ENCODE results near the gene MYCBP.

- TF ChIP-seq POLR2A (IDR thresholded peaks at IDR 0.05; ENCODE audit: low read length) (no peak), GATA1 (IDR thresholded peaks at IDR 0.05; ENCODE audit: low read depth, low read length) (no peak)
These were observed 23.0 kb upstream of the MYCBP start for GRCh38 chr1:38896169-38896568.

All from erythroblast (primary cell).